WI38 (cell line): ENCODE results near the gene PLEK.
"Not testable (repeated sequence)": the region's sequence is repeated elsewhere in the genome, so short reads cannot be mapped to it uniquely, and the experiment has no call there.

Experiments
- H3K4me3 ChIP-seq: 2 replicates; pipeline ENCODE4 v1.5.1; 2011; ENCODE audit warnings: low read depth, mild to moderate bottlenecking, control low read depth, low read length
- CTCF ChIP-seq: IDR thresholded peaks from 2 replicates; pipeline ENCODE4 v1.5.1; 2012; ENCODE audit warnings: low read depth, mild to moderate bottlenecking, control low read depth, low read length

The PLEK gene

GRCh38 chr2:68341062-68341329 is 24.1 kb upstream of the PLEK start:
- no peak for TF ChIP-seq CTCF
- H3K4me3 ChIP-seq, result no peak overlapping the region

GRCh38 chr2:68341583-68341982 is 23.5 kb upstream of the PLEK start:
- no peak for TF ChIP-seq CTCF
- H3K4me3 ChIP-seq, result no peak overlapping the region

- H3K4me3 ChIP-seq, result no peak overlapping the region
- TF ChIP-seq CTCF, result no peak
These were observed 22.6 kb upstream of the PLEK start for GRCh38 chr2:68342470-68342869.

- H3K4me3 ChIP-seq, result no peak overlapping the region
- no peak for TF ChIP-seq CTCF
These were observed 21.1 kb upstream of the PLEK start for GRCh38 chr2:68344031-68344430.

GRCh38 chr2:68345129-68345875 is 19.8 kb upstream of the PLEK start:
- no peak overlapping the region for H3K4me3 ChIP-seq
- no peak for TF ChIP-seq CTCF

- not testable (repeated sequence) for H3K4me3 ChIP-seq
These were observed 16.0 kb upstream of the PLEK start for GRCh38 chr2:68349091-68349490.

- H3K4me3 ChIP-seq, result no peak overlapping the region
- no peak for TF ChIP-seq CTCF
These were observed 13.1 kb upstream of the PLEK start for GRCh38 chr2:68351997-68352396.
